ENCODE data around the gene TPX2.

DNA sequence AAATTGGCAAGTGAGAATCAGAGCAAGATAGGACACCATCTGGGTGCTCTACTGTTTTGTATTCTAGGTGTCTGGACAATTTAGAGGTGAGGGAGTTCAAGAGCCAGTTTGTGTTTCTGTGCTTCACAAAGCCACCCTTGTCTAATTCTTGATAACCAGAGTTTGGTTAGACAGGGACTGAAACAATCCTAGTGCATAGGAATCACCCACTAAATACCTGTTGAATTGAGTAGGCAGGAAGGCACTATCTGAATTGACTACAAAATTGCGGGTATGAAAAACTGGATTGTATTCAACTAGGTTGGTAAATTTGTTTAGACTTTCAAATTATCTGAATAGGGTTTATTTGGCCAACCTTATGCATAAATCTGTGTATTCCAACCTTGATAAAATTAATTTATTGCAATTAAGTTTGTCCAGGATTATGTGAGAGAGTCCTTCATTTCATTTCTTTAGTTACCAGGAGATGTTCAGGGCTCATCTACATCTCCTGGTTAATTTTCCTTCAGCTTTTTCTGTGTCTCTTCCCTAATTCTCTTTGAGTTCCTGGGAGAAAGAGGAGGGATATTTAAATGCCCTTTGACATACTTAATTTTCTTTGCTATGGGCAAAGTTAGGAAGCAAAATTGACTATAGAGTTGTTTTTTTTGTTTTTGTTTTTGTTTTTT lies 1.7 kb downstream of the TPX2 start:
- TF ChIP-seq, protein P1, sequence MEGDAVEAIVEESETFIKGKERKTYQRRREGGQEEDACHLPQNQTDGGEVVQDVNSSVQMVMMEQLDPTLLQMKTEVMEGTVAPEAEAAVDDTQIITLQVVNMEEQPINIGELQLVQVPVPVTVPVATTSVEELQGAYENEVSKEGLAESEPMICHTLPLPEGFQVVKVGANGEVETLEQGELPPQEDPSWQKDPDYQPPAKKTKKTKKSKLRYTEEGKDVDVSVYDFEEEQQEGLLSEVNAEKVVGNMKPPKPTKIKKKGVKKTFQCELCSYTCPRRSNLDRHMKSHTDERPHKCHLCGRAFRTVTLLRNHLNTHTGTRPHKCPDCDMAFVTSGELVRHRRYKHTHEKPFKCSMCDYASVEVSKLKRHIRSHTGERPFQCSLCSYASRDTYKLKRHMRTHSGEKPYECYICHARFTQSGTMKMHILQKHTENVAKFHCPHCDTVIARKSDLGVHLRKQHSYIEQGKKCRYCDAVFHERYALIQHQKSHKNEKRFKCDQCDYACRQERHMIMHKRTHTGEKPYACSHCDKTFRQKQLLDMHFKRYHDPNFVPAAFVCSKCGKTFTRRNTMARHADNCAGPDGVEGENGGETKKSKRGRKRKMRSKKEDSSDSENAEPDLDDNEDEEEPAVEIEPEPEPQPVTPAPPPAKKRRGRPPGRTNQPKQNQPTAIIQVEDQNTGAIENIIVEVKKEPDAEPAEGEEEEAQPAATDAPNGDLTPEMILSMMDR (tag by site-specific recombination; IDR thresholded peaks at IDR 0.05) = no peak
- TF ChIP-seq ZNF513 (tag by site-specific recombination; IDR thresholded peaks at IDR 0.05) (no peak), ZNF747 (tag by site-specific recombination; IDR thresholded peaks at IDR 0.05) (no peak), HOXA7 (CRISPR knock-in tag; IDR thresholded peaks at IDR 0.05; ENCODE audit: borderline replicate concordance) (no peak), ZNF350 (tag by site-specific recombination; IDR thresholded peaks at IDR 0.05) (no peak), ZBTB11 (tag by site-specific recombination; conservative IDR thresholded peaks at IDR 0.05; ENCODE audit: low read depth) (no peak), ZNF549 (tag by site-specific recombination; IDR thresholded peaks at IDR 0.05) (no peak)
- TF ChIP-seq, protein P2, sequence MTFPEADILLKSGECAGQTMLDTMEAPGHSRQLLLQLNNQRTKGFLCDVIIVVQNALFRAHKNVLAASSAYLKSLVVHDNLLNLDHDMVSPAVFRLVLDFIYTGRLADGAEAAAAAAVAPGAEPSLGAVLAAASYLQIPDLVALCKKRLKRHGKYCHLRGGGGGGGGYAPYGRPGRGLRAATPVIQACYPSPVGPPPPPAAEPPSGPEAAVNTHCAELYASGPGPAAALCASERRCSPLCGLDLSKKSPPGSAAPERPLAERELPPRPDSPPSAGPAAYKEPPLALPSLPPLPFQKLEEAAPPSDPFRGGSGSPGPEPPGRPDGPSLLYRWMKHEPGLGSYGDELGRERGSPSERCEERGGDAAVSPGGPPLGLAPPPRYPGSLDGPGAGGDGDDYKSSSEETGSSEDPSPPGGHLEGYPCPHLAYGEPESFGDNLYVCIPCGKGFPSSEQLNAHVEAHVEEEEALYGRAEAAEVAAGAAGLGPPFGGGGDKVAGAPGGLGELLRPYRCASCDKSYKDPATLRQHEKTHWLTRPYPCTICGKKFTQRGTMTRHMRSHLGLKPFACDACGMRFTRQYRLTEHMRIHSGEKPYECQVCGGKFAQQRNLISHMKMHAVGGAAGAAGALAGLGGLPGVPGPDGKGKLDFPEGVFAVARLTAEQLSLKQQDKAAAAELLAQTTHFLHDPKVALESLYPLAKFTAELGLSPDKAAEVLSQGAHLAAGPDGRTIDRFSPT (tag by site-specific recombination; IDR thresholded peaks at IDR 0.05) = no peak
